ENCODE measurements around the gene DEF6. TPM values are rescaled to one million over a fixed set of nuclear protein-coding genes. Genes with fewer than 3 reads are reported as not detected.
A peak's percentile ranks its signal among the peaks of the same experiment; 100 is the strongest.

Gene DEF6
- total RNA-seq = 68.7 and 79.9 TPM in 2 replicates

- H3K9me3 Mint-ChIP-seq = no peaks in the 10 kb centered on the region
- intact Hi-C loops (cut with micrococcal nuclease) = loop anchor here (1.0 to 10.0 kb wide), 7 partner anchors 13 to 438 kb away; partner anchors contain the start of genes PPARD and RPL10A
- ChIA-PET CTCF (interaction anchor here (0.8 to 7.6 kb wide), 11 partner anchors 8 to 439 kb away, joined by 3 to 146 read pairs (median 4); partner anchors contain the start of genes ARMC12, FANCE, PPARD and RPL10A), POLR2A (interaction anchor here (1.0 to 2.6 kb wide), 8 partner anchors 14 to 173 kb away, joined by 4 to 14 read pairs (median 7); partner anchors contain the start of genes FANCE and RPL10A)
- peak within 1 kb of the TSS; percentile 97 for H3K27ac Mint-ChIP-seq
- peak within 1 kb of the TSS; percentile 85 for H3K4me3 Mint-ChIP-seq
- DNase-seq = peak; percentile 74
- peak; percentile 42 for TF ChIP-seq CTCF (IDR thresholded peaks at IDR 0.05)
- peak; percentile 78 for ATAC-seq (ENCODE audit: low read depth)
- peaks cover 31% of the 10 kb centered on the region for H3K36me3 Mint-ChIP-seq (ENCODE audit: low read depth)
- no peaks in the 10 kb centered on the region for H3K27me3 Mint-ChIP-seq
- peaks cover 56% of the 10 kb centered on the region for H3K4me1 Mint-ChIP-seq
Observed at GRCh38 chr6:35297601-35298481, at the start of gene DEF6. Gene DEF6, plus strand, starts transcription at chr6:35297818. Its CDS starts 39 bp downstream, at chr6:35297857.

- no peak for ATAC-seq (ENCODE audit: low read depth)
- DNase-seq = no peak
- H3K36me3 Mint-ChIP-seq (ENCODE audit: low read depth) = peaks cover 16% of the 10 kb centered on the region
- no peaks in the 10 kb centered on the region for H3K9me3 Mint-ChIP-seq
- TF ChIP-seq CTCF (IDR thresholded peaks at IDR 0.05) = no peak
- no peaks in the 10 kb centered on the region for H3K27me3 Mint-ChIP-seq
- H3K27ac Mint-ChIP-seq = no peak overlapping the region
- H3K4me1 Mint-ChIP-seq = peaks cover 2% of the 10 kb centered on the region
- POLR2A ChIA-PET = no interaction called here
- CTCF ChIA-PET = interaction anchor here (1.0 kb wide), 1 partner anchor 109 kb away, joined by 3 read pairs; no protein-coding TSS in a partner anchor
- intact Hi-C loops (cut with micrococcal nuclease) = no loop called here
- no peak overlapping the region for H3K4me3 Mint-ChIP-seq
Observed at GRCh38 chr6:35248300-35248699, 49.3 kb upstream of the DEF6 start.

GRCh38 chr6:35248965-35249364, 48.7 kb upstream of the DEF6 start:
- Mint-ChIP-seq H3K27ac (no peak overlapping the region), H3K36me3 (ENCODE audit: low read depth) (peaks cover 15% of the 10 kb centered on the region), H3K4me3 (no peak overlapping the region), H3K27me3 (no peaks in the 10 kb centered on the region), H3K9me3 (no peaks in the 10 kb centered on the region), H3K4me1 (peaks cover 2% of the 10 kb centered on the region)
- CTCF ChIA-PET = interaction anchor here (1.0 kb wide), 1 partner anchor 109 kb away, joined by 3 read pairs; no protein-coding TSS in a partner anchor
- no peak for TF ChIP-seq CTCF (IDR thresholded peaks at IDR 0.05)
- ATAC-seq (ENCODE audit: low read depth) (no peak), DNase-seq (no peak)
- intact Hi-C loops (cut with micrococcal nuclease) = no loop called here
- POLR2A ChIA-PET = no interaction called here

- H3K27ac Mint-ChIP-seq = no peak overlapping the region
- ChIA-PET CTCF (no interaction called here), POLR2A (no interaction called here)
- H3K4me1 Mint-ChIP-seq = peaks cover 2% of the 10 kb centered on the region
- H3K9me3 Mint-ChIP-seq = no peaks in the 10 kb centered on the region
- no peak overlapping the region for H3K4me3 Mint-ChIP-seq
- H3K36me3 Mint-ChIP-seq (ENCODE audit: low read depth) = peaks cover 2% of the 10 kb centered on the region
- DNase-seq (no peak), ATAC-seq (ENCODE audit: low read depth) (no peak)
- TF ChIP-seq CTCF (IDR thresholded peaks at IDR 0.05) = no peak
- H3K27me3 Mint-ChIP-seq = no peaks in the 10 kb centered on the region
- intact Hi-C loops (cut with micrococcal nuclease) = no loop called here
Observed at GRCh38 chr6:35251949-35252348, 45.7 kb upstream of the DEF6 start.

GRCh38 chr6:35253249-35253648, 44.4 kb upstream of the DEF6 start:
- Mint-ChIP-seq H3K4me3 (no peak overlapping the region), H3K4me1 (peaks cover 5% of the 10 kb centered on the region), H3K9me3 (no peaks in the 10 kb centered on the region), H3K27me3 (no peaks in the 10 kb centered on the region), H3K27ac (no peak overlapping the region), H3K36me3 (ENCODE audit: low read depth) (peaks cover 2% of the 10 kb centered on the region)
- ChIA-PET POLR2A (interaction anchor here (0.6 kb wide), 1 partner anchor 1345 kb away, joined by 3 read pairs; no protein-coding TSS in a partner anchor), CTCF (no interaction called here)
- TF ChIP-seq CTCF (IDR thresholded peaks at IDR 0.05) = no peak
- DNase-seq (no peak), ATAC-seq (ENCODE audit: low read depth) (no peak)
- intact Hi-C loops (cut with micrococcal nuclease) = no loop called here
